Right lobe of liver (tissue), 4 donors: ENCODE results near the gene EPHB6.

ENCODE experiments used
- POLR2A ChIP-seq: fragments of 450-650 bp; IDR thresholded peaks from one replicate; pipeline ENCODE4 v1.6.1; 2017; ENCODE audit warnings: antibody characterized with exemption, mild to moderate bottlenecking
- TF ChIP-seq, protein P1 (sequence below), 4 donors: fragments of 200-600 bp in 3 of 4; fragments of 450-650 bp in 1 of 4; IDR thresholded peaks; one replicate each; pipeline versions ENCODE4 v1.5.1 to v1.8.0; 2016 to 2022; ENCODE audit warnings: antibody characterized with exemption in 4 of 4, mild to moderate bottlenecking in 2 of 4
- donor health status: DM: no; HTN: no; CAD: no.
- donor health status: DM: no; HTN: no; CAD: no.
- donor health status: DM: no; HTN: yes; CAD: no.

DNA sequence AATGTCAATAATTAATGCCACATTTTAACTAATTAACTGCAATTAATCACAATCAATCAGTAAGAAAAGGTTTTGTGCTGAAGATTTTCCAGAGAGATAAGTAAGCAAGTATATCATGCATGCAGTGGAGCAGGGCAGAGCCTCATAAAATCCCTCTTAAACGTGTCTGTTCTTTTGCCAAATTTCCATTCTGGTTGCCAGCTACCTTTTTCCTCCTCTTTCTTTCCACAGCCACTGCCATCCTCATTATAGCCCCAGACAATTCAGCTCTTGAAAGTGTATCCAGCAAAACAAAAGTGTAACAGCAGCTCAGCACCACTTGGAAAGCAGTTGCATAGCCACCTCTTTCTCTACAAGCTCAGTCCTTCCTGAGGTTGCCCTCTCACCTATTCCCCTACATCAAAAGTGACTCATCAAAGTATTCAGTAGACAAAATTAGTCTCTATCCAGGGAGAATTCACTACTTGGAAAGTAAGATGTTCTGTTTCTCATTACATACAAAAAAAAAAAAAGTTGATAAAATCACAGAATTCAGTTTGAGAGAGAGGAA lies 26.9 kb upstream of the EPHB6 start:
- TF ChIP-seq, protein P1, sequence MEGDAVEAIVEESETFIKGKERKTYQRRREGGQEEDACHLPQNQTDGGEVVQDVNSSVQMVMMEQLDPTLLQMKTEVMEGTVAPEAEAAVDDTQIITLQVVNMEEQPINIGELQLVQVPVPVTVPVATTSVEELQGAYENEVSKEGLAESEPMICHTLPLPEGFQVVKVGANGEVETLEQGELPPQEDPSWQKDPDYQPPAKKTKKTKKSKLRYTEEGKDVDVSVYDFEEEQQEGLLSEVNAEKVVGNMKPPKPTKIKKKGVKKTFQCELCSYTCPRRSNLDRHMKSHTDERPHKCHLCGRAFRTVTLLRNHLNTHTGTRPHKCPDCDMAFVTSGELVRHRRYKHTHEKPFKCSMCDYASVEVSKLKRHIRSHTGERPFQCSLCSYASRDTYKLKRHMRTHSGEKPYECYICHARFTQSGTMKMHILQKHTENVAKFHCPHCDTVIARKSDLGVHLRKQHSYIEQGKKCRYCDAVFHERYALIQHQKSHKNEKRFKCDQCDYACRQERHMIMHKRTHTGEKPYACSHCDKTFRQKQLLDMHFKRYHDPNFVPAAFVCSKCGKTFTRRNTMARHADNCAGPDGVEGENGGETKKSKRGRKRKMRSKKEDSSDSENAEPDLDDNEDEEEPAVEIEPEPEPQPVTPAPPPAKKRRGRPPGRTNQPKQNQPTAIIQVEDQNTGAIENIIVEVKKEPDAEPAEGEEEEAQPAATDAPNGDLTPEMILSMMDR (IDR thresholded peaks at IDR 0.05): no peak
- no peak for TF ChIP-seq POLR2A
